Stimulated activated naive CD8-positive, alpha-beta T cell treated with anti-CD3 and anti-CD28 coated beads, Interleukin-15, amount 100 ng/mL, for 72 hours (primary cell): Measurements from ENCODE around the gene KRTAP13-3.

ENCODE experiments used
- ATAC-seq: fragments of 150-1000 bp; cut with Tn5 transposase; 2 replicates; pipeline ENCODE4 v1.10.0; 2021; ENCODE audit warnings: mild to moderate bottlenecking, moderate library complexity
- DNase-seq, 2 donors: peaks; one replicate each; pipeline ENCODE4 v3.0.0; 2021 to 2022
- H3K27ac Mint-ChIP-seq, 2 donors: one replicate each; pipeline ENCODE4 v1.8.0; 2022; ENCODE audit warnings: mild to moderate bottlenecking in 2 of 2, mixed read lengths in 2 of 2, moderate library complexity in 2 of 2
- H3K27me3 Mint-ChIP-seq: one replicate; pipeline ENCODE4 v1.8.0; 2022; ENCODE audit warnings: mixed read lengths
- H3K4me1 Mint-ChIP-seq: one replicate; pipeline ENCODE4 v1.8.0; 2022; ENCODE audit warnings: mild to moderate bottlenecking, mixed read lengths
- H3K4me3 Mint-ChIP-seq, 2 donors: one replicate each; pipeline ENCODE4 v1.8.0; 2022; ENCODE audit warnings: mild to moderate bottlenecking in 2 of 2, mixed read lengths in 2 of 2, moderate library complexity in 1 of 2
- H3K9me3 Mint-ChIP-seq, 2 donors: one replicate each; pipeline ENCODE4 v1.8.0; 2022; ENCODE audit warnings: mixed read lengths in 2 of 2

The KRTAP13-3 gene

GRCh38 chr21:30425826-30426225, at the start of gene KRTAP13-3:
KRTAP13-3 (minus strand) TSS chr21:30425926; CDS start chr21:30425912, 14 bp downstream.
- Mint-ChIP-seq H3K27me3 (no peaks in the 10 kb centered on the region), H3K4me1 (no peaks in the 10 kb centered on the region), H3K27ac (no peak within 1 kb of the TSS), H3K4me3 (no peak within 1 kb of the TSS), H3K9me3 (no peaks in the 10 kb centered on the region)
- no peak for ATAC-seq
- DNase-seq, result no peak

- no peak overlapping the region for H3K27ac Mint-ChIP-seq
Measured at GRCh38 chr21:30468900-30469714, 43.4 kb upstream of the KRTAP13-3 start.

GRCh38 chr21:30463713-30464112, 38.0 kb upstream of the KRTAP13-3 start:
- Mint-ChIP-seq H3K4me1 (no peaks in the 10 kb centered on the region), H3K27ac (no peak overlapping the region), H3K9me3 (peaks cover 0 to 5% of the 10 kb centered on the region in 2 donors), H3K27me3 (peaks cover 10% of the 10 kb centered on the region), H3K4me3 (no peak overlapping the region)
- DNase-seq, result no peak
- no peak for ATAC-seq

More at GRCh38 chr21:30468900-30469714, 43.4 kb upstream of the KRTAP13-3 start:
- no peak for ATAC-seq
- no peak overlapping the region for H3K4me3 Mint-ChIP-seq
- H3K4me1 Mint-ChIP-seq, result no peaks in the 10 kb centered on the region
- peaks cover 0 to 15% of the 10 kb centered on the region in 2 donors for H3K9me3 Mint-ChIP-seq
- no peak for DNase-seq
- peaks cover 8% of the 10 kb centered on the region for H3K27me3 Mint-ChIP-seq

GRCh38 chr21:30448514-30448913, 22.8 kb upstream of the KRTAP13-3 start:
- DNase-seq, result no peak
- no peaks in the 10 kb centered on the region for H3K9me3 Mint-ChIP-seq
- no peak for ATAC-seq
- no peaks in the 10 kb centered on the region for H3K27me3 Mint-ChIP-seq
- no peak overlapping the region for H3K4me3 Mint-ChIP-seq
- H3K27ac Mint-ChIP-seq, result no peak overlapping the region
- H3K4me1 Mint-ChIP-seq, result no peaks in the 10 kb centered on the region

GRCh38 chr21:30447056-30447455, 21.3 kb upstream of the KRTAP13-3 start:
- ATAC-seq (no peak), DNase-seq (no peak)
- H3K27ac Mint-ChIP-seq, result no peak overlapping the region
- H3K4me3 Mint-ChIP-seq, result no peak overlapping the region
- no peaks in the 10 kb centered on the region for H3K4me1 Mint-ChIP-seq
- no peaks in the 10 kb centered on the region for H3K9me3 Mint-ChIP-seq
- H3K27me3 Mint-ChIP-seq, result no peaks in the 10 kb centered on the region

- Mint-ChIP-seq H3K27ac (peak overlapping the region in 1 of 2 donors; percentile 90), H3K9me3 (no peaks in the 10 kb centered on the region), H3K27me3 (no peaks in the 10 kb centered on the region), H3K4me1 (no peaks in the 10 kb centered on the region), H3K4me3 (no peak overlapping the region)
- ATAC-seq (no peak), DNase-seq (no peak)
Measured at GRCh38 chr21:30444204-30444603, 18.5 kb upstream of the KRTAP13-3 start.

GRCh38 chr21:30443226-30443625, 17.5 kb upstream of the KRTAP13-3 start:
- DNase-seq (no peak), ATAC-seq (no peak)
- H3K4me1 Mint-ChIP-seq, result no peaks in the 10 kb centered on the region
- H3K27me3 Mint-ChIP-seq, result no peaks in the 10 kb centered on the region
- no peaks in the 10 kb centered on the region for H3K9me3 Mint-ChIP-seq
- peak overlapping the region in 1 of 2 donors; percentile 55 for H3K27ac Mint-ChIP-seq
- no peak overlapping the region for H3K4me3 Mint-ChIP-seq

- no peak within 1 kb of the TSS for H3K27ac Mint-ChIP-seq
- H3K27me3 Mint-ChIP-seq, result peaks cover 13% of the 10 kb centered on the region
- no peaks in the 10 kb centered on the region for H3K4me1 Mint-ChIP-seq
- ATAC-seq (no peak), DNase-seq (no peak)
- H3K4me3 Mint-ChIP-seq, result no peak within 1 kb of the TSS
- no peaks in the 10 kb centered on the region for H3K9me3 Mint-ChIP-seq
Measured at GRCh38 chr21:30439975-30440374, 14.2 kb upstream of the KRTAP13-3 start, which contains the start of gene KRTAP15-1. KRTAP15-1 (plus strand) TSS chr21:30440275; CDS start chr21:30440328, 53 bp downstream.

- no peaks in the 10 kb centered on the region for H3K9me3 Mint-ChIP-seq
- no peak overlapping the region for H3K4me3 Mint-ChIP-seq
- peaks cover 13% of the 10 kb centered on the region for H3K27me3 Mint-ChIP-seq
- H3K27ac Mint-ChIP-seq, result no peak overlapping the region
- no peaks in the 10 kb centered on the region for H3K4me1 Mint-ChIP-seq
- DNase-seq (no peak), ATAC-seq (no peak)
Measured at GRCh38 chr21:30437010-30437565, 11.4 kb upstream of the KRTAP13-3 start.

GRCh38 chr21:30434033-30434631, 8.4 kb upstream of the KRTAP13-3 start:
- H3K27me3 Mint-ChIP-seq, result peaks cover 13% of the 10 kb centered on the region
- ATAC-seq, result peak; percentile 60
- H3K4me3 Mint-ChIP-seq, result no peak overlapping the region
- H3K27ac Mint-ChIP-seq, result no peak overlapping the region
- DNase-seq, result peak; percentile 5 to 13
- H3K9me3 Mint-ChIP-seq, result no peaks in the 10 kb centered on the region
- no peaks in the 10 kb centered on the region for H3K4me1 Mint-ChIP-seq

GRCh38 chr21:30430170-30430655, 4.5 kb upstream of the KRTAP13-3 start, which contains the start of gene KRTAP13-4:
KRTAP13-4 (plus strand) TSS chr21:30430220; CDS start chr21:30430276, 56 bp downstream.
- H3K4me1 Mint-ChIP-seq, result no peaks in the 10 kb centered on the region
- H3K9me3 Mint-ChIP-seq, result no peaks in the 10 kb centered on the region
- no peak for DNase-seq
- no peaks in the 10 kb centered on the region for H3K27me3 Mint-ChIP-seq
- H3K4me3 Mint-ChIP-seq, result no peak within 1 kb of the TSS
- ATAC-seq, result no peak
- H3K27ac Mint-ChIP-seq, result no peak within 1 kb of the TSS

- no peak overlapping the region for H3K4me3 Mint-ChIP-seq
- no peaks in the 10 kb centered on the region for H3K4me1 Mint-ChIP-seq
Measured at GRCh38 chr21:30426731-30427130, 1.0 kb upstream of the KRTAP13-3 start.

GRCh38 chr21:30415993-30416392, 9.7 kb downstream of the KRTAP13-3 start:
- no peak overlapping the region for H3K4me3 Mint-ChIP-seq
- no peak for DNase-seq

More at GRCh38 chr21:30426731-30427130, 1.0 kb upstream of the KRTAP13-3 start:
- no peaks in the 10 kb centered on the region for H3K9me3 Mint-ChIP-seq
- ATAC-seq (no peak), DNase-seq (no peak)
- H3K27ac Mint-ChIP-seq, result no peak overlapping the region
- no peaks in the 10 kb centered on the region for H3K27me3 Mint-ChIP-seq

GRCh38 chr21:30408782-30409494, 16.8 kb downstream of the KRTAP13-3 start:
- Mint-ChIP-seq H3K27me3 (peaks cover 20% of the 10 kb centered on the region), H3K4me3 (no peak overlapping the region), H3K9me3 (peaks cover 0 to 5% of the 10 kb centered on the region in 2 donors), H3K27ac (no peak overlapping the region), H3K4me1 (no peaks in the 10 kb centered on the region)
- ATAC-seq (peak; percentile 46), DNase-seq (no peak)

More at GRCh38 chr21:30415993-30416392, 9.7 kb downstream of the KRTAP13-3 start:
- ATAC-seq, result no peak
- no peaks in the 10 kb centered on the region for H3K4me1 Mint-ChIP-seq
- no peaks in the 10 kb centered on the region for H3K9me3 Mint-ChIP-seq
- no peak overlapping the region for H3K27ac Mint-ChIP-seq
- peaks cover 8% of the 10 kb centered on the region for H3K27me3 Mint-ChIP-seq

- H3K4me3 Mint-ChIP-seq, result no peak within 1 kb of the TSS
- DNase-seq (no peak), ATAC-seq (no peak)
- peaks cover 6% of the 10 kb centered on the region for H3K27me3 Mint-ChIP-seq
- H3K4me1 Mint-ChIP-seq, result no peaks in the 10 kb centered on the region
- no peak within 1 kb of the TSS for H3K27ac Mint-ChIP-seq
- no peaks in the 10 kb centered on the region for H3K9me3 Mint-ChIP-seq
Measured at GRCh38 chr21:30395731-30396130, 30.0 kb downstream of the KRTAP13-3 start, which contains the start of gene KRTAP13-1. KRTAP13-1 (plus strand) TSS chr21:30396031; CDS start chr21:30396087, 56 bp downstream.
